Esophagus squamous epithelium (tissue), 4 donors: ENCODE data around the gene HPCAL1.

Experiments
- POLR2A ChIP-seq, 4 donors: fragments of 450-650 bp; IDR thresholded peaks; one replicate each; pipeline ENCODE4 v1.6.1; 2017; ENCODE audit warnings: antibody characterized with exemption in 4 of 4, mild to moderate bottlenecking in 4 of 4, moderate library complexity in 3 of 4
- TF ChIP-seq, protein P1 (sequence below), 6 experiments: fragments of 450-650 bp in 4 of 6; fragments of 200-600 bp in 2 of 6; sonication (generic) in 2 of 6; IDR thresholded peaks; one replicate each; pipeline ENCODE4 v1.5.1; 2016 to 2019; ENCODE audit warnings: antibody characterized with exemption in 6 of 6, mild to moderate bottlenecking in 4 of 6, moderate library complexity in 4 of 6

- TF ChIP-seq, protein P1, sequence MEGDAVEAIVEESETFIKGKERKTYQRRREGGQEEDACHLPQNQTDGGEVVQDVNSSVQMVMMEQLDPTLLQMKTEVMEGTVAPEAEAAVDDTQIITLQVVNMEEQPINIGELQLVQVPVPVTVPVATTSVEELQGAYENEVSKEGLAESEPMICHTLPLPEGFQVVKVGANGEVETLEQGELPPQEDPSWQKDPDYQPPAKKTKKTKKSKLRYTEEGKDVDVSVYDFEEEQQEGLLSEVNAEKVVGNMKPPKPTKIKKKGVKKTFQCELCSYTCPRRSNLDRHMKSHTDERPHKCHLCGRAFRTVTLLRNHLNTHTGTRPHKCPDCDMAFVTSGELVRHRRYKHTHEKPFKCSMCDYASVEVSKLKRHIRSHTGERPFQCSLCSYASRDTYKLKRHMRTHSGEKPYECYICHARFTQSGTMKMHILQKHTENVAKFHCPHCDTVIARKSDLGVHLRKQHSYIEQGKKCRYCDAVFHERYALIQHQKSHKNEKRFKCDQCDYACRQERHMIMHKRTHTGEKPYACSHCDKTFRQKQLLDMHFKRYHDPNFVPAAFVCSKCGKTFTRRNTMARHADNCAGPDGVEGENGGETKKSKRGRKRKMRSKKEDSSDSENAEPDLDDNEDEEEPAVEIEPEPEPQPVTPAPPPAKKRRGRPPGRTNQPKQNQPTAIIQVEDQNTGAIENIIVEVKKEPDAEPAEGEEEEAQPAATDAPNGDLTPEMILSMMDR (IDR thresholded peaks at IDR 0.05), result no peak
- TF ChIP-seq POLR2A (IDR thresholded peaks at IDR 0.05), result no peak
Observed at GRCh38 chr2:10475811-10476660, 173.3 kb downstream of the HPCAL1 start.
